22Rv1 (cell line): ENCODE results near the gene ESYT1.

Experiments used
- ZFX ChIP-seq: fragments of 450-650 bp; IDR thresholded peaks from 2 replicates; pipeline ENCODE4 v1.6.1; 2017; ENCODE audit warnings: antibody characterized with exemption, borderline replicate concordance
- TF ChIP-seq, protein P1 (sequence below): fragments of 450-650 bp; IDR thresholded peaks from 2 replicates; pipeline ENCODE4 v1.5.1; 2017; ENCODE audit warnings: mild to moderate bottlenecking

DNA sequence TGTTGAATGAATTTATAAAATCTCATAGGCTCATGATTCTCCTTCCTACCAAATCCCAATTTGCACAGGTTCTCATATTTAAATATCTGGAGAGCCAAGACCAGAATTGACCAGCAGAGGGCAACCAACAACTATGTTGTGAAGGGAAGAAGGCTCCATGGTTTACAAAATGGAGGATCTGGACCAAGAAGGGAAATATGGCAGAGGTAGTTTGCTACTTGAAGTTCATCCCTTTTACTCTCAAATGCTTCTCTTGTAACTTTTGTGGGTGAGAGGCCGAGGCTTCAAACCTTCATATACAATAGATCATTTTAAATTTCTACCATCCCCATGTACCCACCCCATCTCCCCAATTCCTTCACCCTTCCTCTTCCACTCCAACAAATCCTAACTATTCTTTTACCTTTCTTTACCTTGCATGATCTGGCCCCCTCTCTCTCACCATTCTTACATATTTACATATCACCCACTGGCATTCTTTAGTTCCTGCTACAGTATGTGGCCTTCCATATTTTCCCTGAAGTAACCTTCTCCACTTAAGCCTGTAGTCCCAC is 65.0 kb downstream of the ESYT1 start:
- TF ChIP-seq, protein P1, sequence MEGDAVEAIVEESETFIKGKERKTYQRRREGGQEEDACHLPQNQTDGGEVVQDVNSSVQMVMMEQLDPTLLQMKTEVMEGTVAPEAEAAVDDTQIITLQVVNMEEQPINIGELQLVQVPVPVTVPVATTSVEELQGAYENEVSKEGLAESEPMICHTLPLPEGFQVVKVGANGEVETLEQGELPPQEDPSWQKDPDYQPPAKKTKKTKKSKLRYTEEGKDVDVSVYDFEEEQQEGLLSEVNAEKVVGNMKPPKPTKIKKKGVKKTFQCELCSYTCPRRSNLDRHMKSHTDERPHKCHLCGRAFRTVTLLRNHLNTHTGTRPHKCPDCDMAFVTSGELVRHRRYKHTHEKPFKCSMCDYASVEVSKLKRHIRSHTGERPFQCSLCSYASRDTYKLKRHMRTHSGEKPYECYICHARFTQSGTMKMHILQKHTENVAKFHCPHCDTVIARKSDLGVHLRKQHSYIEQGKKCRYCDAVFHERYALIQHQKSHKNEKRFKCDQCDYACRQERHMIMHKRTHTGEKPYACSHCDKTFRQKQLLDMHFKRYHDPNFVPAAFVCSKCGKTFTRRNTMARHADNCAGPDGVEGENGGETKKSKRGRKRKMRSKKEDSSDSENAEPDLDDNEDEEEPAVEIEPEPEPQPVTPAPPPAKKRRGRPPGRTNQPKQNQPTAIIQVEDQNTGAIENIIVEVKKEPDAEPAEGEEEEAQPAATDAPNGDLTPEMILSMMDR: peak; percentile 95
- TF ChIP-seq ZFX: no peak
